Cardiac fibroblast (primary cell): ENCODE results near the gene LRBA.
"Not testable (repeated sequence)": the region's sequence is repeated elsewhere in the genome, so short reads cannot be mapped to it uniquely, and the experiment has no call there.

ENCODE experiments used
- DNase-seq, 2 donors: peaks; one replicate each; pipeline versions ENCODE4 v3.0.0 to v3.0.0-alpha.2; 2010; ENCODE audit warnings: low read depth in 2 of 2
- H3K4me3 ChIP-seq, 2 donors: replicated peaks in 1 of 2; 1 replicate in 1 of 2; 2 replicates in 1 of 2; pipeline ENCODE4 v1.5.1; 2011; ENCODE audit warnings: low read depth in 2 of 2, low read length in 2 of 2, mild to moderate bottlenecking in 2 of 2, moderate library complexity in 1 of 2
- TF ChIP-seq, protein P1 (sequence below): IDR thresholded peaks from one replicate; pipeline ENCODE4 v1.5.1; 2011; ENCODE audit warnings: low read depth, mild to moderate bottlenecking, low read length, inconsistent platforms

LRBA gene

DNA sequence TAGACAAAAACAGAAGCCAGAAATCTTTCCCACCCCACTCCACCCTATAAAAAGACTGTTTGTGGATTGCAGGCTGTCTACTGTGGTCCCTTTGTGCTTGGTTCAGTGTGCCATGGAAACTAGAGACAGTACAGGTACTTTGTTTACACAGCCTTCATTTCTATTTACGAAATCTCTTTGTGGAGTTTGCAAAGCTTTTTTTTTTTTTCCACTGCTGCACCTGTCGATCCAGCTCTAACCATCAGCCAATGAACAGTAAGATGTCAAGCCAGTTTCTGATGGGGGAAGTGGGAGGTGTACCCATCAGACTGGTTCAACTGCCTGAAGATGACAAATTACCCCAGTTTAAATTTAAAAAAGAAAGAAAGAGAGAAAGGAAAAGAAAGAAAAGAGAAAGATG, 20.2 kb upstream of the LRBA start:
- TF ChIP-seq, protein P1, sequence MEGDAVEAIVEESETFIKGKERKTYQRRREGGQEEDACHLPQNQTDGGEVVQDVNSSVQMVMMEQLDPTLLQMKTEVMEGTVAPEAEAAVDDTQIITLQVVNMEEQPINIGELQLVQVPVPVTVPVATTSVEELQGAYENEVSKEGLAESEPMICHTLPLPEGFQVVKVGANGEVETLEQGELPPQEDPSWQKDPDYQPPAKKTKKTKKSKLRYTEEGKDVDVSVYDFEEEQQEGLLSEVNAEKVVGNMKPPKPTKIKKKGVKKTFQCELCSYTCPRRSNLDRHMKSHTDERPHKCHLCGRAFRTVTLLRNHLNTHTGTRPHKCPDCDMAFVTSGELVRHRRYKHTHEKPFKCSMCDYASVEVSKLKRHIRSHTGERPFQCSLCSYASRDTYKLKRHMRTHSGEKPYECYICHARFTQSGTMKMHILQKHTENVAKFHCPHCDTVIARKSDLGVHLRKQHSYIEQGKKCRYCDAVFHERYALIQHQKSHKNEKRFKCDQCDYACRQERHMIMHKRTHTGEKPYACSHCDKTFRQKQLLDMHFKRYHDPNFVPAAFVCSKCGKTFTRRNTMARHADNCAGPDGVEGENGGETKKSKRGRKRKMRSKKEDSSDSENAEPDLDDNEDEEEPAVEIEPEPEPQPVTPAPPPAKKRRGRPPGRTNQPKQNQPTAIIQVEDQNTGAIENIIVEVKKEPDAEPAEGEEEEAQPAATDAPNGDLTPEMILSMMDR = no peak
- DNase-seq = no peak
- H3K4me3 ChIP-seq = no peak overlapping the region

DNA sequence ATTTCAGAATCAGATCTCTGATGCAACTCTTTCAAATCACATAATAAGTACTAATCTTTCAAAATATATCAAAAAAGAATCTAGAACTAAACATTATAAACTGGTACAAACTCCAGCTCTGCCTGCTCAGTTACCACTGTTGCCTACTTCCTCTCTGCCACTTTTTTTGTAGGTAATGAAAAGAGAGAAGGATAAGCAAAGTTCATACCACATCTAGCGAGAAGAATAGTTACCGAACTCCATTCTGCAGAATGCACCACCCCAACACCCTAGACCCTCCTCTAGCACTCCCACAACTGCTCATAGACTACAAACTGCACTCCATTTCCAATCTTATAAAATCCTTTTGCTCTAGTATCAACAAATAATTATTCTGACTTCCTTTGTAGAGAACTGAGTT, 19.7 kb upstream of the LRBA start:
- no peak overlapping the region for H3K4me3 ChIP-seq
- TF ChIP-seq, protein P1 = no peak
- DNase-seq = no peak

DNA sequence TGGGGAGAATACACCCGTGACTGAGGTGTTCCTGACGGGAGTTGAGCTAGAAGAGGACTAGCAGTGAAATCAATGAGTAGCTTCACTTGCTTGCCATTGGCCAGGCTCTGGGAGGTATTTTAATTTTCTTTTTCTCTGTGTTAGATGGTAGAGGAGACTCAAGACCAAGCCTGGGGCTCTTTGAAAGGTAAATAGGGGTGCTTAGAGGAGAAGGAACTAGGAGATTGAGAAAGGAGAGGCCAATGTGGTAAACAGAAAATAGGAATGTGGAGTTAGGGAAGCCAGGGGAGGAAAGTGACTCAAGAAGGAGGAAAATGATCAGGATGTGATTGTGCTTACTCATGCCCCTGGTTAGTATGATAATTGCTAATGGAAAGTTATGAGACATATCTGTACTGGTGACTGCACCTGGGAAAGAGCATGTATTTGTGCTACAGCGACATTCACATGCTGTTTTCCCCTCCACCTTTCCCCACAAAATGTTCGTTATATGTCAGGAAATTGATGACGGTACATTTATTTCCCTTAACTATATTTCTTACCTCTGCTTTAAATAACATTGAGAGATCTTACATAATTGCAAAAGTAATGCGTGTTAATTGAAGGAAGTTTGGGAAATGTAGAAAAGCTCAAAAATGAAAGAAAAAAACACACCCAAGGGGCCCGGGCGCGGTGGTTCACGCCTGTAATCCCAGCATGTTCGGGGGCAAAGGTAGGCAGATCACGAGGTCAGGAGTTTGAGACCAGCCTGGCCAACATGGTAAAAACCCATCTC, 16.9 kb upstream of the LRBA start:
- H3K4me3 ChIP-seq = no peak overlapping the region
- DNase-seq = peak; percentile 39 to 79
- TF ChIP-seq, protein P1 = no peak

DNA sequence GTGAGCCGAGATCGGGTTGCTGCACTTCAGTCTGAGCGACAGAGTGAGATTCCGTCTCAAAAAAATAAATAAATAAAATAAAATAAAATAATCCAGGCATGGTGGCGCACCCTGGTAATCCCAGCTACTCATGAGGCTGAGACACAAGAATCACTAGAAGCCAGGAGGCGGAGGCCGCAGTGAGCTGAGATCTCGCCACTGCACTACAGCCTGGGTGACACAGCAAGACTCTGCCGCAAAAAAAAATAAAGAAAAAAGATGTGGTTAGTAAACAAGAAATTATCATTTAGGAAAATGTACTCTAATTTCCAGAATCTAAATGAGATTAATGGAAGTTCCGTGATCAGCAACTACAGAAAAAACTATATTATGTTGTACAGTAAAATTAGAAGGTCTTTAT, 14.5 kb upstream of the LRBA start:
- DNase-seq = no peak
- H3K4me3 ChIP-seq = no peak overlapping the region
- TF ChIP-seq, protein P1 = no peak

DNA sequence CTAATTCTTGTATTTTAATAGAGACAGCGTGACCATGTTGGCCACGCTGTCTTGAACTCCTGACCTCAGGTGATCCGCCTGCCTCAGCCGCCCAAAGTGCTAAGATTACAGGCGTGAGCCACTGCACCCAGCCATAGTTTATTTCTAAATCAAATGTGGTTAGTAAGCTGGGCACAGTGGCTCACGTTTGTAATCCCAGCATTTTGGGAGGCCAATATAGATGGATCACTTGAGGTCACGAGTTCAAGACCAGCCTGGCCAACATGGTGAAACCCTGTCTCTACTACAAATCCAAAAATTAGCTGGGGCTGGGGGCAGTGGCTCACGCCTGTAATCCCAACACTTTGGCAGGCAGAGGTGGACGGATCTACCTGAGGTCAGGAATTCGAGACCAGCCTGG, 13.9 kb upstream of the LRBA start:
- H3K4me3 ChIP-seq, DNase-seq: not testable (repeated sequence)

DNA sequence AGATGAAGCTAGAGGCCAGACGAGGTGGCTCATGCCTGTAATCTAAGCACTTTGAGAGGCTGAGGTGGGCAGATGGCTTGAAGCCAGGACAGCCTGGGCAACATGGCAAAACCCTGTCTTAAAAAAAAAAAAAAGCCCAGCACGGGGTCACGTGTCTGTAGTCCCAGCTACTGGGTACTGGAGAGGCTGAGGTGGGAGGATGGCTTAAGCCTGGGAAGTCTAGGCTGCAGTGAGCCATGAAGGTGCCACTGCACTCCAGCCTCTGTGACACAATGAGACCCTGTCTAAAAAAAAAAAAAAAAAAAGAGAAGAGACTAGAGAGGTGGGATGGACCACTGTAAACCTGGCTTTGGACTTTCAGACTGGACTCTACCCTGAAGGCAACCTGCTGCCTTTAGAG, 10.7 kb upstream of the LRBA start:
- DNase-seq = no peak
- no peak overlapping the region for H3K4me3 ChIP-seq
- TF ChIP-seq, protein P1 = no peak

DNA sequence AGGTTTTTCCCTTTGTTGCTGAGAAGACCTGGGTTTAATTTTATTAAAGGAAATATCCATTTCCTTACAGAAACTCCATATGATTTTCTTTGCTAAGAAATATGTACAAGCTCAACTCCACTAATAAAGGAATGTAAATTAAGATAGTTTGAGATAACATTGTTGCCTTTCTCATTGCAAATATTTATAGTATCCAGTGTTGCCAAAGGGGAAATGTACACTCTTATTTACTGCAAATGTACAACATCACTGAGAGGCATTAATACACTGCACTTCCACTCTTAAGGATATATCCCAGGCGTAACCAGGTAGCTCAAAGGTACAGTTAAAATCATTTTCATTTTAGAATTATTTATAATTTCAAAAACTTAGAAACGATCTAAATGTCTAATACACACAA, 7.5 kb upstream of the LRBA start:
- no peak for DNase-seq
- TF ChIP-seq, protein P1 = no peak
- H3K4me3 ChIP-seq = no peak overlapping the region
